GM12878 (cell line): ENCODE data around the gene SEPHS1. TPM values are rescaled to one million over a fixed set of nuclear protein-coding genes. Genes with fewer than 3 reads are reported as not detected.

Experiments
- IRF5 ChIP-seq: fragments of 450-650 bp; IDR thresholded peaks from 2 replicates; pipeline ENCODE4 v1.6.1; 2017; ENCODE audit warnings: borderline replicate concordance
- POLR2AphosphoS5 ChIP-seq: IDR thresholded peaks from 2 replicates; pipeline ENCODE4 v1.6.1; 2011; ENCODE audit warnings: mild to moderate bottlenecking, low read length, inconsistent platforms
- REST ChIP-seq: IDR thresholded peaks from 2 replicates; pipeline ENCODE4 v1.6.1; 2012; ENCODE audit warnings: mild to moderate bottlenecking, low read depth, low read length
- RUNX3 ChIP-seq: IDR thresholded peaks from 2 replicates; pipeline ENCODE4 v1.6.1; 2012; ENCODE audit warnings: low read length, inconsistent platforms
- YBX1 ChIP-seq: fragments of 450-650 bp; IDR thresholded peaks from 2 replicates; pipeline ENCODE4 v1.6.1; 2016; ENCODE audit warnings: antibody characterized with exemption
- polyA plus RNA-seq, 11 experiments: library from polyadenylated mRNA; depleted of rRNA in 4 of 11; unstranded in 6 of 11; stranded (reverse) in 5 of 11; fragments of >200 nt; fragmentation: Nextera tagmentation in 4 of 11; fragmentation: Illumina TruSeq in 1 of 11; extraction: Ambion mirVana in 4 of 11; extraction: Trizol in 1 of 11; gene quantifications; 1 replicate in 1 of 11; 2 replicates in 10 of 11; pipeline versions ENCODE4 v1.2.1 to v1.2.3, GENCODE V29; 2011 to 2016; ENCODE audit warnings: inconsistent platforms in 2 of 11, missing spikeins in 2 of 11, low read depth in 1 of 11
- total RNA-seq, 4 experiments: library from RNA; depleted of rRNA in 3 of 4; stranded (reverse); fragments of >200 nt in 3 of 4; fragmentation: Illumina TruSeq in 1 of 4; extraction: Trizol in 1 of 4; gene quantifications; 2 replicates each; pipeline versions ENCODE4 v1.2.1 to v1.2.3, GENCODE V29; 2013 to 2021

Gene SEPHS1
- total and polyA plus RNA-seq, 10 of the 15 experiments (the other 5 are each of a cell fraction or from before 2014, with no cell fraction given): 14.7 to 85.4 (median 48.5) TPM

- TF ChIP-seq REST: no peak
- no peak for TF ChIP-seq IRF5
- TF ChIP-seq YBX1: no peak
- TF ChIP-seq RUNX3: no peak
- TF ChIP-seq POLR2AphosphoS5: no peak
Observed at GRCh38 chr10:13268310-13268709, 79.8 kb downstream of the SEPHS1 start (continued).

Other genes starting within 250 kb of the SEPHS1 start
- gene OPTN, start 248.1 kb downstream of the SEPHS1 start, total RNA-seq (2014; rRNA removed): 20.0 and 26.9 TPM in 2 replicates
- 25.0 and 28.1 TPM in 2 replicates for gene OPTN, start 248.1 kb downstream of the SEPHS1 start, total RNA-seq (2014; rRNA removed; fragmentation: Illumina TruSeq; extraction: Trizol)
- 34.0 and 34.8 TPM in 2 replicates for gene OPTN, start 248.1 kb downstream of the SEPHS1 start, total RNA-seq (2021)
- 42.4 and 52.7 TPM in 2 replicates for gene OPTN, start 248.1 kb downstream of the SEPHS1 start, polyA plus RNA-seq (2011; rRNA removed)
- 26.1 and 28.1 TPM in 2 replicates for gene OPTN, start 248.1 kb downstream of the SEPHS1 start, polyA plus RNA-seq (2014; fragmentation: Illumina TruSeq; extraction: Trizol)
- gene OPTN, start 248.1 kb downstream of the SEPHS1 start, polyA plus RNA-seq (2014; fragmentation: Nextera tagmentation; extraction: Ambion mirVana): 10 to 100 TPM; 15.2 to 22.3 TPM
- gene OPTN, start 248.1 kb downstream of the SEPHS1 start, polyA plus RNA-seq (2014; rRNA removed): 20.2 and 25.9 TPM in 2 replicates
- gene OPTN, start 248.1 kb downstream of the SEPHS1 start, polyA plus RNA-seq (2016; fragmentation: Nextera tagmentation; extraction: Ambion mirVana): 10 to 100 TPM; 30.6 to 32.3 TPM
- gene MCM10, start 186.7 kb downstream of the SEPHS1 start, total RNA-seq (2014; rRNA removed): 22.2 and 23.4 TPM in 2 replicates
- 26.8 and 27.0 TPM in 2 replicates for gene MCM10, start 186.7 kb downstream of the SEPHS1 start, total RNA-seq (2014; rRNA removed; fragmentation: Illumina TruSeq; extraction: Trizol)
- gene MCM10, start 186.7 kb downstream of the SEPHS1 start, total RNA-seq (2021): 30.7 and 31.1 TPM in 2 replicates
- gene MCM10, start 186.7 kb downstream of the SEPHS1 start, polyA plus RNA-seq (2011; rRNA removed): 14.3 and 17.5 TPM in 2 replicates
- 21.5 and 24.1 TPM in 2 replicates for gene MCM10, start 186.7 kb downstream of the SEPHS1 start, polyA plus RNA-seq (2014; fragmentation: Illumina TruSeq; extraction: Trizol)
- 1 to 10 TPM; 5.8 to 6.8 TPM for gene MCM10, start 186.7 kb downstream of the SEPHS1 start, polyA plus RNA-seq (2014; fragmentation: Nextera tagmentation; extraction: Ambion mirVana)
- gene MCM10, start 186.7 kb downstream of the SEPHS1 start, polyA plus RNA-seq (2014; rRNA removed): 13.2 and 14.2 TPM in 2 replicates
- gene MCM10, start 186.7 kb downstream of the SEPHS1 start, polyA plus RNA-seq (2016; fragmentation: Nextera tagmentation; extraction: Ambion mirVana): 10 to 100 TPM; 30.9 to 35.1 TPM
- not detected in 2 replicates for gene UCMA, start 113.9 kb downstream of the SEPHS1 start, total RNA-seq (2014; rRNA removed)
- not detected in 2 replicates for gene UCMA, start 113.9 kb downstream of the SEPHS1 start, total RNA-seq (2014; rRNA removed; fragmentation: Illumina TruSeq; extraction: Trizol)
- gene UCMA, start 113.9 kb downstream of the SEPHS1 start, total RNA-seq (2021): not detected in 2 replicates
- gene UCMA, start 113.9 kb downstream of the SEPHS1 start, polyA plus RNA-seq (2011; rRNA removed): not detected in 2 replicates
- not detected in 2 replicates for gene UCMA, start 113.9 kb downstream of the SEPHS1 start, polyA plus RNA-seq (2014; fragmentation: Illumina TruSeq; extraction: Trizol)
- under 1 TPM in 1 of 2 experiments, not detected in 1; 0.15 TPM for gene UCMA, start 113.9 kb downstream of the SEPHS1 start, polyA plus RNA-seq (2014; fragmentation: Nextera tagmentation; extraction: Ambion mirVana)
- not detected in 2 replicates for gene UCMA, start 113.9 kb downstream of the SEPHS1 start, polyA plus RNA-seq (2014; rRNA removed)
- gene UCMA, start 113.9 kb downstream of the SEPHS1 start, polyA plus RNA-seq (2016; fragmentation: Nextera tagmentation; extraction: Ambion mirVana): not detected
- gene PHYH, start 48.2 kb downstream of the SEPHS1 start, total RNA-seq (2014; rRNA removed): 4.5 and 4.7 TPM in 2 replicates
- gene PHYH, start 48.2 kb downstream of the SEPHS1 start, total RNA-seq (2014; rRNA removed; fragmentation: Illumina TruSeq; extraction: Trizol): 3.2 and 4.1 TPM in 2 replicates
- 4.6 and 4.8 TPM in 2 replicates for gene PHYH, start 48.2 kb downstream of the SEPHS1 start, total RNA-seq (2021)
- 3.2 and 4.6 TPM in 2 replicates for gene PHYH, start 48.2 kb downstream of the SEPHS1 start, polyA plus RNA-seq (2011; rRNA removed)
- 4.6 and 5.2 TPM in 2 replicates for gene PHYH, start 48.2 kb downstream of the SEPHS1 start, polyA plus RNA-seq (2014; fragmentation: Illumina TruSeq; extraction: Trizol)
- 1 to 10 TPM; 5.8 to 8.4 TPM for gene PHYH, start 48.2 kb downstream of the SEPHS1 start, polyA plus RNA-seq (2014; fragmentation: Nextera tagmentation; extraction: Ambion mirVana)
- 3.7 and 4.7 TPM in 2 replicates for gene PHYH, start 48.2 kb downstream of the SEPHS1 start, polyA plus RNA-seq (2014; rRNA removed)
- 10 to 100 TPM in 1 of 2 experiments, 1 to 10 TPM in 1; 7.5 to 10.3 TPM for gene PHYH, start 48.2 kb downstream of the SEPHS1 start, polyA plus RNA-seq (2016; fragmentation: Nextera tagmentation; extraction: Ambion mirVana)
- not detected in 2 replicates for gene BEND7, start 180.7 kb upstream of the SEPHS1 start, total RNA-seq (2014; rRNA removed)
- gene BEND7, start 180.7 kb upstream of the SEPHS1 start, total RNA-seq (2014; rRNA removed; fragmentation: Illumina TruSeq; extraction: Trizol): not detected in 2 replicates
- 0.13 TPM in 1 of 2 replicates, not detected in the other for gene BEND7, start 180.7 kb upstream of the SEPHS1 start, total RNA-seq (2021)
- not detected in 2 replicates for gene BEND7, start 180.7 kb upstream of the SEPHS1 start, polyA plus RNA-seq (2011; rRNA removed)
- gene BEND7, start 180.7 kb upstream of the SEPHS1 start, polyA plus RNA-seq (2014; fragmentation: Illumina TruSeq; extraction: Trizol): not detected in 2 replicates
- gene BEND7, start 180.7 kb upstream of the SEPHS1 start, polyA plus RNA-seq (2014; fragmentation: Nextera tagmentation; extraction: Ambion mirVana): not detected
- not detected in 2 replicates for gene BEND7, start 180.7 kb upstream of the SEPHS1 start, polyA plus RNA-seq (2014; rRNA removed)
- not detected for gene BEND7, start 180.7 kb upstream of the SEPHS1 start, polyA plus RNA-seq (2016; fragmentation: Nextera tagmentation; extraction: Ambion mirVana)
- gene PRPF18, start 238.7 kb upstream of the SEPHS1 start, total RNA-seq (2014; rRNA removed): 16.5 and 22.2 TPM in 2 replicates
- gene PRPF18, start 238.7 kb upstream of the SEPHS1 start, total RNA-seq (2014; rRNA removed; fragmentation: Illumina TruSeq; extraction: Trizol): 35.3 and 36.2 TPM in 2 replicates
- gene PRPF18, start 238.7 kb upstream of the SEPHS1 start, total RNA-seq (2021): 15.6 and 16.0 TPM in 2 replicates
- gene PRPF18, start 238.7 kb upstream of the SEPHS1 start, polyA plus RNA-seq (2011; rRNA removed): 22.1 and 39.7 TPM in 2 replicates
- gene PRPF18, start 238.7 kb upstream of the SEPHS1 start, polyA plus RNA-seq (2014; fragmentation: Illumina TruSeq; extraction: Trizol): 35.4 and 43.0 TPM in 2 replicates
- gene PRPF18, start 238.7 kb upstream of the SEPHS1 start, polyA plus RNA-seq (2014; fragmentation: Nextera tagmentation; extraction: Ambion mirVana): 10 to 100 TPM; 28.6 to 35.8 TPM
- gene PRPF18, start 238.7 kb upstream of the SEPHS1 start, polyA plus RNA-seq (2014; rRNA removed): 15.3 and 19.3 TPM in 2 replicates
- gene PRPF18, start 238.7 kb upstream of the SEPHS1 start, polyA plus RNA-seq (2016; fragmentation: Nextera tagmentation; extraction: Ambion mirVana): 10 to 100 TPM; 28.9 to 30.7 TPM